Neutrophil (primary cell): ENCODE results near the gene KCNJ1.

Experiments used
- H3K27ac ChIP-seq: fragments of 200-600 bp; sonication (generic); 2 replicates; pipeline ENCODE4 v1.5.1; 2016; ENCODE audit warnings: mild to moderate bottlenecking, moderate library complexity
- H3K27me3 ChIP-seq: fragments of 200-600 bp; sonication (generic); 2 replicates; pipeline ENCODE4 v1.6.0; 2016; ENCODE audit warnings: mild to moderate bottlenecking
- H3K36me3 ChIP-seq: fragments of 200-600 bp; sonication (generic); 2 replicates; pipeline ENCODE4 v1.5.1; 2017
- H3K4me1 ChIP-seq, 2 experiments: fragments of 200-600 bp in 1 of 2; sonication (generic) in 1 of 2; 1 replicate in 1 of 2; 2 replicates in 1 of 2; pipeline versions ENCODE4 v1.5.1 to v1.6.1; 2013 to 2016; ENCODE audit warnings: low read depth in 1 of 2, low read length in 1 of 2, mild to moderate bottlenecking in 1 of 2, moderate library complexity in 1 of 2; ENCODE audit not compliant: control insufficient read depth in 1 of 2, insufficient read depth in 1 of 2
- H3K4me3 ChIP-seq, 2 experiments: fragments of 200-600 bp in 1 of 2; sonication (generic) in 1 of 2; 1 replicate in 1 of 2; 2 replicates in 1 of 2; pipeline ENCODE4 v1.5.1; 2013 to 2016; ENCODE audit warnings: low read depth in 1 of 2, low read length in 1 of 2, mild to moderate bottlenecking in 1 of 2, moderate library complexity in 1 of 2
- H3K9me3 ChIP-seq: fragments of 200-600 bp; sonication (generic); 2 replicates; pipeline ENCODE4 v1.5.1; 2016
- CTCF ChIP-seq: fragments of 200-600 bp; sonication (generic); IDR thresholded peaks from 2 replicates; pipeline ENCODE4 v1.5.1; 2016; ENCODE audit warnings: antibody characterized with exemption

The KCNJ1 gene

GRCh38 chr11:128877726-128878125, 10.6 kb upstream of the KCNJ1 start:
- no peak for TF ChIP-seq CTCF
- H3K9me3 ChIP-seq, result no peaks in the 10 kb centered on the region
- peaks cover 17% of the 10 kb centered on the region for H3K27me3 ChIP-seq
- H3K4me1 ChIP-seq, result no peaks in the 10 kb centered on the region
- no peak overlapping the region for H3K4me3 ChIP-seq
- H3K36me3 ChIP-seq, result no peaks in the 10 kb centered on the region
- H3K27ac ChIP-seq, result no peak overlapping the region

GRCh38 chr11:128876133-128876650, 9.1 kb upstream of the KCNJ1 start:
- H3K9me3 ChIP-seq, result no peaks in the 10 kb centered on the region
- H3K27ac ChIP-seq, result no peak overlapping the region
- H3K4me3 ChIP-seq, result no peak overlapping the region
- no peaks in the 10 kb centered on the region for H3K36me3 ChIP-seq
- no peak for TF ChIP-seq CTCF
- peaks cover 4% of the 10 kb centered on the region for H3K27me3 ChIP-seq
- H3K4me1 ChIP-seq, result no peaks in the 10 kb centered on the region

GRCh38 chr11:128874427-128874826, 7.3 kb upstream of the KCNJ1 start:
- no peaks in the 10 kb centered on the region for H3K4me1 ChIP-seq
- no peaks in the 10 kb centered on the region for H3K36me3 ChIP-seq
- no peaks in the 10 kb centered on the region for H3K9me3 ChIP-seq
- no peaks in the 10 kb centered on the region for H3K27me3 ChIP-seq
- TF ChIP-seq CTCF, result no peak
- H3K27ac ChIP-seq, result no peak overlapping the region
- no peak overlapping the region for H3K4me3 ChIP-seq

GRCh38 chr11:128872594-128872993, 5.5 kb upstream of the KCNJ1 start:
- Histone ChIP-seq H3K36me3 (no peaks in the 10 kb centered on the region), H3K27ac (no peak overlapping the region), H3K9me3 (no peaks in the 10 kb centered on the region), H3K4me3 (no peak overlapping the region), H3K27me3 (no peaks in the 10 kb centered on the region), H3K4me1 (no peaks in the 10 kb centered on the region)
- no peak for TF ChIP-seq CTCF

- Histone ChIP-seq H3K27me3 (no peaks in the 10 kb centered on the region), H3K36me3 (no peaks in the 10 kb centered on the region), H3K4me1 (no peaks in the 10 kb centered on the region), H3K9me3 (no peaks in the 10 kb centered on the region), H3K4me3 (no peak overlapping the region), H3K27ac (no peak overlapping the region)
- TF ChIP-seq CTCF, result no peak
Measured at GRCh38 chr11:128872094-128872493, 5.0 kb upstream of the KCNJ1 start.

GRCh38 chr11:128871168-128871610, 4.1 kb upstream of the KCNJ1 start:
- H3K36me3 ChIP-seq, result no peaks in the 10 kb centered on the region
- no peak for TF ChIP-seq CTCF
- H3K4me1 ChIP-seq, result no peaks in the 10 kb centered on the region
- H3K9me3 ChIP-seq, result no peaks in the 10 kb centered on the region
- no peak overlapping the region for H3K27ac ChIP-seq
- H3K4me3 ChIP-seq, result no peak overlapping the region
- H3K27me3 ChIP-seq, result no peaks in the 10 kb centered on the region
